ENCODE data around the gene SEPTIN10.
"Not testable (repeated sequence)": the region's sequence is repeated elsewhere in the genome, so short reads cannot be mapped to it uniquely, and the experiment has no call there.

SEPTIN10 gene

DNA sequence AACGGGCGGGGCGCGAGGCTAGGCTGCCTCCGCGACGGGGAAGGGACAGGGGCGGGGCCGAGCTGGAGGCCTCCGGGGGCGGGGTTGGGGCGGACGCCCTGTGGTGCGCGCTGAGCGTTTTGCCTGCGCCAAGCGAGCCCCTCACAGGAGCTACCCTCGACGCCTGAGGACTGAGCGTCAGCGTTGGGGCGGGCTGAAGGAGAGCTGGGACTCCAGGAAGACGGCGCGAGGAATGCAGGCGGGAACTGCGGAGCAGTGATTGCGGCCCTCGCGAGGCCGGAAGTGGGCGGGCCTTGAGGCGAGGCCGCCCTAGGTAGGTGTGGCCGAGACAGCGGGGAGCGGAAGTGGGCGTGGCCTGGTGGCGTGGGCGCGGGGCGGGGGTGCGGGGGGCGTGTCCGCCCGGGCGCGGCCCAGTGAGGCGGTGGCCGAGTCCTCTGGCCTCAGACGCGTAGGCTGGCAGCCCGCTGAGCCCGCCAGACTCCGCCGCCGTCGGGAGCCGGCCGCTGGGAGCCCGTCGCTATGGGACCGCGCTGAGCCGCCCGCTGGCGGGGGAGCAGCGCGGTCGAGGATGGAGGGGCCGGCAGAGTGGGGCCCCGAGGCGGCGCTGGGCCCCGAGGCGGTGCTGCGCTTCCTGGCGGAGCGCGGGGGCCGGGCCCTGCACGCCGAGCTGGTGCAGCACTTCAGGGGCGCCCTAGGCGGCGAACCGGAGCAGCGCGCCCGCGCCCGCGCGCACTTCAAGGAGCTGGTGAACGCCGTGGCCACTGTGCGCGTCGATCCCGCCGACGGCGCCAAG, at the start of gene SEPTIN10, which contains the start of gene SOWAHC:
Gene SEPTIN10 (minus strand): TSS at position 45 of the 793 bp plus-strand sequence. CDS start 139 bp downstream, outside the sequence.
Gene SOWAHC (plus strand): TSS at position 443 of the 793 bp plus-strand sequence. CDS start 126 bp downstream, at position 569.
- peak; percentile 91 for DNase-seq

GRCh38 chr2:109662889-109663288, 49.1 kb upstream of the SEPTIN10 start:
- DNase-seq = no peak

- no peak for DNase-seq
These were observed 46.5 kb upstream of the SEPTIN10 start for GRCh38 chr2:109660046-109660860.

GRCh38 chr2:109659396-109660045, 45.8 kb upstream of the SEPTIN10 start:
- no peak for DNase-seq

DNA sequence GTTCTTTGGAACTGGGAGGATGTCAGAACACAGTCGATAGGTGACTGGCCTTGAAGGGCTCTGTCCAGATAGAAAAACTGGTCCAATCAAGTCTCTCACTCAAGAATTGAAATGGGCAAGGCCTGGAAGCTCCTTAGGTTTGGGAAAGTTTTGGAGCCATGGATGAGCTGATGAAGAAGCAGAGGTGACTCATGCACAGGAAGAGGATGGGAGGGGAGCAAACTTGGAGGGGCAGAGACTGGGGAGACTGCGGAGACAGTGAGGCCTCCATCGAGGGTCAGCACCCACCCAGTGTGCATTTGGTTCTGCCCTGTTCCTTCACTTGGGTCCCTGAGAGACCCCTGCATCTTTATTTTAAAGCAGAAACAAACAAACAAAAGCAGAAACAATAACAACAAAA, 41.5 kb upstream of the SEPTIN10 start:
- DNase-seq = no peak

DNA sequence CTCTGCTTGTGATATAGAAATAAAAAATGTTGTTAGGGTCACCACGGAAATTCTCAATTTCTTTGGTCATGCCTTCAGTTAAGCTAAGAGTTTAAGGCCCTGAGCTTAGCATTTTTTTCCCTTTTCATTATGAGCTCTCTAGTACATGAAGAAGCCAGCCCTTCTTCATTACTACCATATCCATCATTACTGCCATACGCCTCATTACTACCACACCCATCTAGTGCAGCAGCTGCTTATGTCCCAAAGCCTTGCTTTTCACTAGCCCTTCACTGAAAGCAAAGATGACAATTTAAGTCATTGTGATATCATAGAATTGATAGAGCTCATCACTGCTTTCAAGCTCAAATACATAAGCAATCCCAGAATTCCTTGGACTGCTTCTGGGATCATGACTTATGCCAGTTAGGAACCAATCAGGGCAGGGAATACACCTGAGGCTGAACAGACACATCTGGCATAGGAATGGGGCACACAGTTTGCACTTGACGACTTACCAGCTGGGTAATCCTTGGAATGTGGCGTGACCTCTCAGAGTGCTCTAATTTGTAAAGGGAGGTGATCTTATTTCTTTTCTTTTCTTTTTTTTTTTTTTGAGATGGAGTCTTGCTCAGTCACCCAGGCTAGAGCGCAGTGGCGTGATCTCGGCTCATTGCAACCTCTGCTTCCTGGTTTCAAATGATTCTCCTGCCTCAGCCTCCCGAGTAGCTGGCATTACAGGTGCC, 40.7 kb upstream of the SEPTIN10 start:
- DNase-seq = no peak

DNA sequence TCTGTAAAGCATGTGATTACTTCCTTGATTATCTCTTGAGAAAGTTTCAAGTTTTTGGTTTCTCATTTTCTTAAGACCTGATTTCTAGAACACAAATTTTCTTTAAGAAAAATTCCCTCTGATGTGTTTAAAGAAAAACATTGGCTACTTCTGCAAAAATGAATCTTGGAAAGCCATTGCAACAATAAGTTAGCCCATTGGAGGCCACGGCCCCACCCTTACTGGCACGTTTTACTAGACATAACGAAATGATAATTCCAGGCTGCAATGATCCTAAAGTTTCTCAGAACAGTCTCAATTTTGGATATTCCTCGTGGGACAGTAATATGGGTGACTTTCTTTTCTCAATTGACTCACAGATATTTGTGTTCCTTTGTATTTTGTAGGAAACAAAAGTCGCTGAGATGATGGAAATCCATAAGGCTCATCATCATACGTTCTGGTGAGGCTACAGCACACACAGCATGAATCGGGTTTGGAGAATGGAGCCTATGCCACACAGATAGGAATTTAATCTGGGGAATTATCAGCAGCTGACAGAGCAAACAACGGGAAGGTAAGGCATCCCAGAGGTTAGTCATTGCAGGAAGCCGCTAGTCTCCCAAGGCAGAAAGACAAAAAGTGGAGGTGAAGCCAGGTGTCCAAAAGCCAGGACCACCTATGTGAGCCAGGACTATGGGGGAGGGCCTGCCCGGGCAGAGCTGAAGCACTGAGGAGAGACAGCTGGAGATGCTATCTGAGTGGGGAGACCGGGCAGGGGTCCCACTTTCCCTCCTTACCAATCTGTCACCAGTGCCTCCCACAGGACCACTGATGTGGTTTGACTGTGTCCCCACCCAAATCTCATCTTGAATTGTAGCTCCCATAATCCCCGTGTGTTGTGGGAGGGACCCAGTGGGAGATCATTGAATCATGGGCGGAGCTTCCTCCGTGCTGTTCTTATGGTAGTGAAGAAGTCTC, 36.2 kb upstream of the SEPTIN10 start:
- no peak for DNase-seq

- no peak for DNase-seq
These were observed 34.3 kb upstream of the SEPTIN10 start for GRCh38 chr2:109648041-109648527.

- DNase-seq = no peak
These were observed 33.9 kb upstream of the SEPTIN10 start for GRCh38 chr2:109647636-109648035.

DNA sequence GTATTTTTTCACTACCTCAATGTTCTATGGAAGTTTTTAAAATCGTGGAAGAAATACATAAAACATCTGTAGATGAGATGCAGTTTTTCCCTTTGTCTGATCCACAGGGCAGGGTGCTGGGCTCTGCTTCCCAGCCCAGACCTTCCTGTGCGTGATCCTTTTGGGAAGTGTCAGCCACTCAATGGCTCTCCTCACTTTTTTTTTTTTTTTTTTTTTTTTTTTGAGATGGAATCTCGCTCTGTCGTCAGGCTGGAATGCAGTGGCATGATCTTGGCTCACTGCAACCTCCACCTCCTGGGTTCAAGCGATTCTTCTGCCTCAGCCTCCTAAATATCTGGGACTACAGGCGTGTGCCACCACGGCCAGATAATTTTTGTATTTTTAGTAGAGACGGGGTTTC, 33.2 kb upstream of the SEPTIN10 start:
- no peak for DNase-seq

- no peak for DNase-seq
These were observed 31.8 kb upstream of the SEPTIN10 start for GRCh38 chr2:109645412-109646184.

DNA sequence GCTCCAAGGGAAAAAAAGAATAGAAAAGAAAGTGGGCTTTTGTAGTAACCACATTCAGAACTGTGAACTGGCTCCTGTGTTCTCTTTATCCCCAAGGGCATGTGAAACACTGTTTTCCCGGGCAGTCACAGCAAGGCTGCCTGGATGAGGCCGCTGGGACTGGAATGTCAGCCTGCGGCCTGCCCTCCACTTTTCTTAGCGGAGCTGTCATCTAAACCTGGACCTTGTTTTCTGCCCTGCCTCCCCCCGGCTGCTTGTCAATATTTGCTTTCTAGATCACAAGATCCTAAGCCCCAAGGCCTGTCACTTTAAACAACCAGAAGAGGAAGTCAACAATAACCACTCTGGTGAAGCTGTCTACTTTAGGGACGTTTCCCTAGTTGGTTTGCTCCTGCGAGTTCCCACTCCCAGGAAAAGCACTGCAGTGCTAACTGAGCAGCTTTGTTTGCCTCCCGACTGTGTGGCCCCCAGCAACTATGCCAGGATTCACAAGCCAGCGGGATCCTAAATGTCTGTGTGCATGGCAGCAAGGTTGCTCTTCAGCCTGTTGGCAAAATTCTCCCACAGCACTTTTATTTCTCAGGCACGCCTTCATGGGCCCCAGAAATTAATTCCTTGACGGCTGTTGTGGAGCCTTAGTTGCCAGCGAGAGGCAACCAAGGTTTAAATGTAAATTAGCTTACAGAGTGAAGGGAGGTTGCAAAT, 31.0 kb upstream of the SEPTIN10 start:
- no peak for DNase-seq

DNA sequence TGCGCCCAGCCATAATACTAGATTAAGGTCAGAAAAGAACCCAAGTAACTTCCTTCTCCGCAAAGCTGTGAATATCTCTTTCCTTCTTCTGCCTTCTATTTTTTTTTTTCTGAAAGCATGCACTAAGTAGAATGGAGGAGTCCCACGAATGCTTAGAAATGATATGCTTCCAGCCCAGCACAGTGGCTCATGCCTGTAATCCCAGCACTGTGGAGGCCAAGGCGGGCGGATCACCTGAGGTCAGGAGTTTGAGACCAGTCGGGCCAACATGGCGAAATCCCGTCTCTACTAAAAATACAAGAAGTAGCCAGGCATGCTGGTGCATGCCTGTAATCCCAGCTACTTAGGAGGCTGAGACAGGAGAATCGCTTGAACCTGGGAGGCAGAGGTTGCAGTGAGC, 26.2 kb upstream of the SEPTIN10 start:
- DNase-seq = not testable (repeated sequence)

DNA sequence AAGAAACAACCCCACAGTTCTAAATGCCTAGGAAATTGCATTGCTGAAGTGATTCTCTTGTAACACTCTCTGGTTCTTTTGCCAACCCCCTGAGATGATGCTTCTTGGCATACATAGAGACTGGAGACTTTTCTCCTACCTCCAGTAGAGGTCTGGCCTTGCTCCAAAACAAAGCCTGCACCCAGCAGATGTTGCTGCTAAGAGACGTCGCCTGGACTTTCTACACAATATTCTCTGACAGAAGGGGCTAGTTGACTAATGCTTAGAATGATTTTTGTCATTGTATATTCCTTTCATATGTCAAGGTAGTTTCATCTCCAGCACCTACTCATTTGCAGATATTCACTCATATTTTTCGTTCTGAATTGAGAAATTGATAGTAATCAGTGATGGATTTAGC, 25.0 kb upstream of the SEPTIN10 start:
- no peak for DNase-seq

- no peak for DNase-seq
These were observed 24.2 kb upstream of the SEPTIN10 start for GRCh38 chr2:109637749-109638570.

- DNase-seq = no peak
These were observed 22.6 kb upstream of the SEPTIN10 start for GRCh38 chr2:109636317-109636716.

- no peak for DNase-seq
These were observed 21.9 kb upstream of the SEPTIN10 start for GRCh38 chr2:109635426-109636304.

All from activated CD8-positive, alpha-beta memory T cell treated with anti-CD3 and anti-CD28 coated beads, Interleukin-2, amount 50 U/mL, for 48 hours (primary cell).